ENCODE results near the gene LIME1.

LIME1 gene

DNA sequence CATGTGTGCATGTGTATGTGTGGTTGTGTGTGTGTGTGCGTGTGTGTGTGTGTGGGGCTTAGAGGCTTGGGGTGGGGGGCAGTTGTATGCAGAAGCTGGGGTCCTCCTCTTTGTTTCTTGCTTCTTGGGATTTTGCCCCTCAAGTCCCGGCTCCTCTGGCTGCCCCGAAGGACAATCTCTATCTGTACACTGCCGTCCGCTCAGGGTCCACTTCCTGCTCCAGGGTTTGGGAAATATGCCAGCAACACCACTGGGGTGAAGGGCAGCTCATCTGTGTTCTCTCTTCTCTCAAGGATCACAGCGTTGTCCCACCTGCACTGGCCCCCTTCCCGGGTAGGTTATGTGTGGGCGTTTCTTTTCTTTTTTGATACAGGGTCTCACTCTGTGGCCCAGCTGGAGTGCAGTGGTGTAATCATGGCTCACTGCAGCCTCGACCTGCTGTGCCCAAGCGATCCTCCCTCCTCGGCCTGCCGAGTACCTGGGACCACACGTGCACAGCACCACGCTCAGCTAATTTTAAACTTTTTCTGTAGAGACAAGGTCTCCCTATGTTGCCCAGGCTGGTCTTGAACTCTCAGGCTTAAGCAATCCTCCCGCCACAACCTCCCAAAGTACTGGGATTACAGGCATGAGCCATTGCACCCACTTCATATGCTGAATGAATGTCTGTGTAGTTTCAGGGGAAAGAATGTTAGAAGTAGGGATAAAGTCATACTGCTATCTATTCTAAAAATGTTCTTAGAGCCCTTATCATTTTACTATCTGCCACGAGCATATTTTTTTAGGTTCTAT, 28.8 kb downstream of the LIME1 start:
- Histone ChIP-seq H3K27me3 (ENCODE audit: control insufficient read depth in 5 of 5, insufficient read depth in 4 of 5, low read length in 5 of 5) (no peaks in the 10 kb centered on the region), H3K4me3 (ENCODE audit: low read depth in 1 of 5, low read length in 5 of 5) (no peak overlapping the region), H3K4me1 (ENCODE audit: control insufficient read depth in 5 of 5, insufficient read depth in 5 of 5, low read length in 5 of 5) (peaks cover 0 to 5% (median 0%) of the 10 kb centered on the region in 5 donors), H3K9me3 (ENCODE audit: control insufficient read depth in 5 of 5, low read length in 5 of 5) (no peaks in the 10 kb centered on the region), H3K27ac (ENCODE audit: low read depth, low read length) (no peak overlapping the region), H3K36me3 (ENCODE audit: control insufficient read depth in 5 of 5, insufficient read depth in 5 of 5, low read length in 5 of 5) (peaks cover 0 to 36% (median 28%) of the 10 kb centered on the region in 5 donors), H3K9ac (ENCODE audit: low read length in 5 of 5) (no peak overlapping the region)

- Histone ChIP-seq H3K9me3 (ENCODE audit: control insufficient read depth in 5 of 5, low read length in 5 of 5) (no peaks in the 10 kb centered on the region), H3K4me3 (ENCODE audit: low read depth in 1 of 5, low read length in 5 of 5) (no peak overlapping the region), H3K9ac (ENCODE audit: low read length in 5 of 5) (no peak overlapping the region), H3K36me3 (ENCODE audit: control insufficient read depth in 5 of 5, insufficient read depth in 5 of 5, low read length in 5 of 5) (peaks cover 0 to 40% (median 33%) of the 10 kb centered on the region in 5 donors), H3K27me3 (ENCODE audit: control insufficient read depth in 5 of 5, insufficient read depth in 4 of 5, low read length in 5 of 5) (no peaks in the 10 kb centered on the region), H3K4me1 (ENCODE audit: control insufficient read depth in 5 of 5, insufficient read depth in 5 of 5, low read length in 5 of 5) (peaks cover 0 to 5% (median 0%) of the 10 kb centered on the region in 5 donors), H3K27ac (ENCODE audit: low read depth, low read length) (no peak overlapping the region)
Measured at GRCh38 chr20:63765902-63766301, 29.4 kb downstream of the LIME1 start.

GRCh38 chr20:63766695-63767426, 30.4 kb downstream of the LIME1 start:
- Histone ChIP-seq H3K27me3 (ENCODE audit: control insufficient read depth in 5 of 5, insufficient read depth in 4 of 5, low read length in 5 of 5) (no peaks in the 10 kb centered on the region), H3K9ac (ENCODE audit: low read length in 5 of 5) (no peak overlapping the region), H3K27ac (ENCODE audit: low read depth, low read length) (no peak overlapping the region), H3K36me3 (ENCODE audit: control insufficient read depth in 5 of 5, insufficient read depth in 5 of 5, low read length in 5 of 5) (peaks cover 0 to 42% (median 35%) of the 10 kb centered on the region in 5 donors), H3K4me3 (ENCODE audit: low read depth in 1 of 5, low read length in 5 of 5) (no peak overlapping the region), H3K9me3 (ENCODE audit: control insufficient read depth in 5 of 5, low read length in 5 of 5) (no peaks in the 10 kb centered on the region), H3K4me1 (ENCODE audit: control insufficient read depth in 5 of 5, insufficient read depth in 5 of 5, low read length in 5 of 5) (peaks cover 0 to 5% (median 0%) of the 10 kb centered on the region in 5 donors)

DNA sequence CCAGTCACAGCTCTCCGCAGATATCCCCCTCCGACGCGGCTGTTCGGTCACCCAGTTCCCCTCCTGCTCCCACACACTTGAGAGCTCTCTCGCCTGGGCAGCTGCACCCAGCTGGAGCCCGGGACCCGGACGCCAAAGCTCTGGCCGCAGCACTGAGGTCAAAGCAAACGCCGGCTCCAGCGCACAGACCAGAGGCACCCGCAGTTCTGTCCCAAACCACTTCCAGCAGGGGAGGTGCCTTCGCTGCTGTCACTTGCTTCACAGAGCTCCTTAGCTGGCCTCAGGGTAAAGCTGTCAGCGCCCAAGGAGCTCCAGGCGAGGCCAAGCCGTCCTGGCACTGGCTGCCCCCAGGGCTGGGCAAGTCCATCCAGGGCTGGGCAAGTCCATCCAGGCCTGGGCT, 31.0 kb downstream of the LIME1 start:
- Histone ChIP-seq H3K9me3 (ENCODE audit: control insufficient read depth in 5 of 5, low read length in 5 of 5) (no peaks in the 10 kb centered on the region), H3K27ac (ENCODE audit: low read depth, low read length) (no peak overlapping the region), H3K27me3 (ENCODE audit: control insufficient read depth in 5 of 5, insufficient read depth in 4 of 5, low read length in 5 of 5) (no peaks in the 10 kb centered on the region), H3K4me3 (ENCODE audit: low read depth in 1 of 5, low read length in 5 of 5) (no peak overlapping the region), H3K9ac (ENCODE audit: low read length in 5 of 5) (no peak overlapping the region), H3K4me1 (ENCODE audit: control insufficient read depth in 5 of 5, insufficient read depth in 5 of 5, low read length in 5 of 5) (peaks cover 0 to 5% (median 0%) of the 10 kb centered on the region in 5 donors), H3K36me3 (ENCODE audit: control insufficient read depth in 5 of 5, insufficient read depth in 5 of 5, low read length in 5 of 5) (peaks cover 0 to 42% (median 35%) of the 10 kb centered on the region in 5 donors)

DNA sequence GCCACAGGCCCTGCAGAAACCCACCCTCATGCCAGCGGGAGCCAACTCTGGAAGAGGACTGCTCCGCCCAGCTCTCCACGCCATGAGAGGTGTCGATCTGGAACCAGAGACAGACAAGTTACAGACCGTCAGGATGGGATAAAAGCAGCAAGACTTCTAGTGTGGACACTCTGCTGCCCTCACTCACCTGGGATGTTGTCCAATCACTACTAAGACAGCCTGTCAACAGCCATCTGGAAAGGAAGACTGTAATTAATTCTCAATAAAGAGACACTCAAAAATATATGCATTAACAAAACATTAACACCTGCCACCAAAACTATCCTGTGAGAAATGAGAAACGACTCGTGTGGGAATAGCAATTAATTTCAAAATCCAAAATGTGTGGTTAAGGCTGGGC, 31.4 kb downstream of the LIME1 start:
- no peaks in the 10 kb centered on the region for H3K9me3 ChIP-seq (ENCODE audit: control insufficient read depth in 5 of 5, low read length in 5 of 5)

DNA sequence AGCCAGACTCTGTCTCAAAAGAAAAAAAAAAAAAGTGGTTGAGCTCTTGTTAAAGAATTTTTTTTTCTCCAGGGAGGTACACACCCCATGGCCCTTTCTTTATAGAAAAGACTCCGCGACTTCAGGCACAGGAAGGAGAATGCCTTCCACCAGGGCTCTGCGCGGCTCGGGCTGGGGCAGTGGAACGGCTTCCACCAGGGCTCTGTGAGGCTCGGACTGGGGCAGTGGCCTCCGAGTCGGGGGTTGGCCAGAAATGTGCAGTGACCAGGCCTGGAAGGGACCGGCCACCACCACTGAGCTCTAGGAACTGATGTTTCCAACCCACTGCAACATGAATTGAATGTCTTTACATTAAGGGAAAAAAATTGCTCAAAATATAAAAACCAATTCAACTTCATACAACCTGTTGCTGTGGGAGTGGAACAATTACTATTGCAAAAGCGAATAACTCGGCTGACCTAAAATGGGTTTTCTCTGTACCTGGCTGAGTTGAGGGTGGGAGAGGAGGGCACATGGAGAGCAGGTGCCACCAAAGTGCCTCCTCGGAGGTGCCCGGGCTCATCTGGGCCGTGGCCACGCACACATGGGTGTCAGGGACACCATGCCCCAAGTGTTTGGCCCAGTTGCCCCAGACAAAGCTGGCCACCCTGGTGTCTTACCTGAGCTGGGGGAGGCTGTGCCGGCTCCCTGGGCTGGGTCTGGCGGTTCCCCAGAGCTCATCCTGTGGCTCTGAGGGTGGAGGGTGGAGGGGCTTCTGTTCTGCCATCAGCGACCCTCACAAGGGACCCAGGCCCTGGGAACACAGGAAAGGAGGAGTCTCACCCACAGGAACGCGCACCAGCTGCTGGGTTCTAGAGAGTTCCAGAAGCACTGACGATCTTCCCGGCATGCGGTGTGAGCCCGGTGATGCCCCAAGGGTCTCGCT, 32.4 kb downstream of the LIME1 start:
- no peak overlapping the region for H3K9ac ChIP-seq (ENCODE audit: low read length in 5 of 5)
- no peaks in the 10 kb centered on the region for H3K9me3 ChIP-seq (ENCODE audit: control insufficient read depth in 5 of 5, low read length in 5 of 5)
- peaks cover 0 to 18% (median 10%) of the 10 kb centered on the region in 5 donors for H3K4me1 ChIP-seq (ENCODE audit: control insufficient read depth in 5 of 5, insufficient read depth in 5 of 5, low read length in 5 of 5)
- no peak overlapping the region for H3K4me3 ChIP-seq (ENCODE audit: low read depth in 1 of 5, low read length in 5 of 5)
- peaks cover 0 to 42% (median 26%) of the 10 kb centered on the region in 5 donors for H3K36me3 ChIP-seq (ENCODE audit: control insufficient read depth in 5 of 5, insufficient read depth in 5 of 5, low read length in 5 of 5)
- H3K27me3 ChIP-seq (ENCODE audit: control insufficient read depth in 5 of 5, insufficient read depth in 4 of 5, low read length in 5 of 5): peaks cover 0 to 5% (median 0%) of the 10 kb centered on the region in 5 donors
- no peak overlapping the region for H3K27ac ChIP-seq (ENCODE audit: low read depth, low read length)

More for the DNA sequence above, 31.4 kb downstream of the LIME1 start:
- Histone ChIP-seq H3K27ac (ENCODE audit: low read depth, low read length) (no peak overlapping the region), H3K36me3 (ENCODE audit: control insufficient read depth in 5 of 5, insufficient read depth in 5 of 5, low read length in 5 of 5) (peaks cover 0 to 42% (median 33%) of the 10 kb centered on the region in 5 donors), H3K4me3 (ENCODE audit: low read depth in 1 of 5, low read length in 5 of 5) (no peak overlapping the region), H3K27me3 (ENCODE audit: control insufficient read depth in 5 of 5, insufficient read depth in 4 of 5, low read length in 5 of 5) (no peaks in the 10 kb centered on the region), H3K9ac (ENCODE audit: low read length in 5 of 5) (no peak overlapping the region), H3K4me1 (ENCODE audit: control insufficient read depth in 5 of 5, insufficient read depth in 5 of 5, low read length in 5 of 5) (peaks cover 0 to 9% (median 4%) of the 10 kb centered on the region in 5 donors)

DNA sequence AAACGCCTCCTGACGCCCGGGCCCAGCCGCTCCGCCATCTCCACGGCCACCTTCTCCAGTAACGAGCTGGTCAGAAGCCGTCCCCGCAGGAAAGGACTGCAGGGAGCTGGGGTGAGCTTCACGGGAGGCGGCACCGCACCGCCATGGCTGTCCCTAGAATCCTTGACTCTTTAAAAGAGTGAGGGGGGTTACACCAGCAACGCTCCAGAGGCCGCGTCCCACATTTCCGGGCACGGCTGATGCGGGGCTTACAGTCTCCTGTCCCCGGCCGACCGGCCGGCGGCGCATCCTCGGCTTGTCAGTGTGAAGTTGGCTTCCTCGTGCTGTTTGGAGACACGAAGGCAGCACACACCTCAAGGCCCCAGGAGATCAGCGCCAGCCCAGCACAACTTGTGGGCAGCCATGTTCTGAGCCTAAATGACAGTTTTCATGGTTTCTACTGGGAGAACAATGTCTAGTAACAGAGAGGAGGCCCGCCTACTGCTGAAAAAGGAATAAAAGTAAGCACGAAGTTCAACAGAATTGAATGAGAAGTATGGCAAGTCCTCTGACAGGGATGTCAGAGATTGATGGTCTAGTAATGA, 33.5 kb downstream of the LIME1 start:
- no peak overlapping the region for H3K27ac ChIP-seq (ENCODE audit: low read depth, low read length)
- peaks cover 0 to 42% (median 24%) of the 10 kb centered on the region in 5 donors for H3K36me3 ChIP-seq (ENCODE audit: control insufficient read depth in 5 of 5, insufficient read depth in 5 of 5, low read length in 5 of 5)
- peaks cover 0 to 5% (median 0%) of the 10 kb centered on the region in 5 donors for H3K27me3 ChIP-seq (ENCODE audit: control insufficient read depth in 5 of 5, insufficient read depth in 4 of 5, low read length in 5 of 5)
- H3K4me1 ChIP-seq (ENCODE audit: control insufficient read depth in 5 of 5, insufficient read depth in 5 of 5, low read length in 5 of 5): peaks cover 2 to 24% (median 17%) of the 10 kb centered on the region in 5 donors
- H3K9me3 ChIP-seq (ENCODE audit: control insufficient read depth in 5 of 5, low read length in 5 of 5): no peaks in the 10 kb centered on the region
- H3K4me3 ChIP-seq (ENCODE audit: low read depth in 1 of 5, low read length in 5 of 5): no peak overlapping the region
- no peak overlapping the region for H3K9ac ChIP-seq (ENCODE audit: low read length in 5 of 5)

DNA sequence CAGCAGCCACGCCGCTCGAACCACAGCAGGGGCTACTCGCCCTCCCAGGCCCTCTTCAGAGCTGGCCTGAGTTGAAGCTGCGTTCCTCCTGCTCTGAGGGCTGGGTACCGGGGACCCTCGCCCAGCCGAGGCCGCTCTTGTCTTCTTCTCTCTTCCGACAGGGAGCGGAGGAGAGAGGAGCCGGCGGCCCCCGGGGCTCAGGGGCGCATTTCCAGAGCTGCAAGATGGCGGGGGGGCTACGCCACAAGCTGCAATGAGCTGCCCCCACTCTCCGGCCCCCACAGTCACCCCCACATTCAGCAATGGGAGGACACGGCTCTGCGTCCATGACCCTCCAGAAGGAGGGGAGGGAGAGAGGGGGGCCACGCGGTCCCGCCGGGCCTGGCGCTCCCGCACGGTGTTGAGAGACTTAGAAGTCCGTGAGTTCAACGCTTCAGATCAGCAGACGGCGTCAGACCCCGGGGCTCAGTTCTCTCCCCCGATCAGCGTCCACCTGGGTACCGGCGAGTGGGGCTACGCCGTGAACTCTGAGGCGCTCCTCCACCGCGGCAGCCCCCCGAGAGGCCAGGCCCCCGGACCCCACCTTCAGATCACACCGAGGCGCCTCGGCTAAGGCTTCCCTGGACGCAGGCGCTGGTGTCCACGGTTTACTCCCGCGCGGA, 34.7 kb downstream of the LIME1 start:
- Histone ChIP-seq H3K9ac (ENCODE audit: low read length in 5 of 5) (no peak overlapping the region), H3K27ac (ENCODE audit: low read depth, low read length) (no peak overlapping the region), H3K27me3 (ENCODE audit: control insufficient read depth in 5 of 5, insufficient read depth in 4 of 5, low read length in 5 of 5) (peaks cover 0 to 5% (median 0%) of the 10 kb centered on the region in 5 donors), H3K4me3 (ENCODE audit: low read depth in 1 of 5, low read length in 5 of 5) (no peak overlapping the region), H3K4me1 (ENCODE audit: control insufficient read depth in 5 of 5, insufficient read depth in 5 of 5, low read length in 5 of 5) (peaks cover 2 to 26% (median 23%) of the 10 kb centered on the region in 5 donors), H3K9me3 (ENCODE audit: control insufficient read depth in 5 of 5, low read length in 5 of 5) (no peaks in the 10 kb centered on the region), H3K36me3 (ENCODE audit: control insufficient read depth in 5 of 5, insufficient read depth in 5 of 5, low read length in 5 of 5) (peaks cover 0 to 46% (median 27%) of the 10 kb centered on the region in 5 donors)

Measured in subcutaneous abdominal adipose tissue (tissue), 5 donors.